ENCODE results near the gene ZNF883.
"Not testable (repeated sequence)": the region's sequence is repeated elsewhere in the genome, so short reads cannot be mapped to it uniquely, and the experiment has no call there.

The ZNF883 gene

DNA sequence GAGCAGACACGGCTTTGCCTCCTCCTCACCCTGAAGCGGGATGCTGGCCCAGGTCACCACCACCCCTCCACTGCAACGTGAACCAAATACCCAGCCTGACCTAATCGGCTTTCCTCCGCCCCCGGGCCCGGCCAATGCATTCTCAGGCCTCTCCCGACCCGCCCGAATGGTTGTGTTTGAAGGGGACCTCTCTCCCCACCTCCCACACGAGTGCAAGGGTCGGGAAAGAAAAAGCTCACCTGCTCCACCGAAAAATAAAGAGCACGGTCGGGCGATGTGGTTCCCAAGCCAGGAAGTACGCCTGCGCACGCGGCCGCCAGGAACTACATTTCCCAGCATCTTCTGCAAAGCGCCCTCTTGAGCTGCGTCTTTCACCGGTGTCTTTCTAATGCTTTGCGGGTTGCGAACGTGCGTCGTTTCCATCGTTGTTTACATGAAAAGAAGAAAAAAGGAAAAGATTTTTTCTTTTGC, at the start of gene ZNF883:
ZNF883 (minus strand) TSS at position 282 of the 471 bp plus-strand sequence.
- DNase-seq (ENCODE audit: extremely low spot score, insufficient read length, low read depth): no peak
- no peak for FAIRE-seq

DNA sequence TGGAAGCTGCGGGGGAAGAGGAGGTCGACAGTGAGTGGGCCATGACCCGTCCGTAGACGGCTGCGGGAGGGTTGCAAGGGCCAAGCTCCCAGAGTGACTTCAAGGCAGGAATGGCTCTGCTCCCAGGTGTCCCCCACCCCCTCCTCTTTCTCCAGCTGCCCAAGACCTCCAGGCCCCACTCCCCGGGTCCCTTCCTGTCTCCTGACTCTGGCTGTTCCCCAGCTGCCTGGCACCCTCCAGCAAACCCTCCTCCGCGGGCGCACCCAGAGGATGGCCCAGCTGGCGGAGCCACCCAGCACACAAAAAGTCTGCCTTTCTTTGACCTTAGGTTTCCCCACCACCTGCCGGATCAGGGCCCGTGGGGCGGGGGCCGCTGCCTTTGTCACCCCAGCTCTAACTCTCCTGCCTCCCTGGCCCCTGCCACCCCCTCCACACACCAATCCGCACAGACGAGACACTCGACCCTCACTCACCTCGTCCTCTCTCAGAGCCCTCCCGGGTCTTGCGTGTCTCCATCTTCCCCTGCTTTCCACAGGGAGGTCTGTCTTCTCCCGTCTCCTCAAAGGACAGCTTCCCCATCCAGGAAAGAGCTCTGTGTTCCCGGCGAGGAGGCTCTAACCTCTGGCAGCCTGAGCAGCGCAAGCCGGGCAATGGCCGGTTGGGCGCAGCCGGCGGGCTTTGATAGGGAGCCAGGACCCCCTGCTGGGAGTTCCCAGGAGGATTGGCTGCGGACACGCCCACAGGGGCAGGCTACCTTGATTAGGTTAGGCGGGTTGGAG, 49.3 kb upstream of the ZNF883 start:
- FAIRE-seq; DNase-seq (ENCODE audit: extremely low spot score, insufficient read length, low read depth): not testable (repeated sequence)

GRCh38 chr9:113059581-113060284, 47.7 kb upstream of the ZNF883 start:
- not testable (repeated sequence) for FAIRE-seq; DNase-seq (ENCODE audit: extremely low spot score, insufficient read length, low read depth)

- DNase-seq (ENCODE audit: extremely low spot score, insufficient read length, low read depth): no peak
- no peak for FAIRE-seq
Measured at GRCh38 chr9:113057193-113057592, 45.2 kb upstream of the ZNF883 start.

- no peak for FAIRE-seq
- DNase-seq (ENCODE audit: extremely low spot score, insufficient read length, low read depth): peak; percentile 35
Measured at GRCh38 chr9:113056191-113057106, 44.5 kb upstream of the ZNF883 start, which contains the start of gene ZFP37. ZFP37 (minus strand) TSS chr9:113056724; CDS start chr9:113056688, 36 bp downstream.

DNA sequence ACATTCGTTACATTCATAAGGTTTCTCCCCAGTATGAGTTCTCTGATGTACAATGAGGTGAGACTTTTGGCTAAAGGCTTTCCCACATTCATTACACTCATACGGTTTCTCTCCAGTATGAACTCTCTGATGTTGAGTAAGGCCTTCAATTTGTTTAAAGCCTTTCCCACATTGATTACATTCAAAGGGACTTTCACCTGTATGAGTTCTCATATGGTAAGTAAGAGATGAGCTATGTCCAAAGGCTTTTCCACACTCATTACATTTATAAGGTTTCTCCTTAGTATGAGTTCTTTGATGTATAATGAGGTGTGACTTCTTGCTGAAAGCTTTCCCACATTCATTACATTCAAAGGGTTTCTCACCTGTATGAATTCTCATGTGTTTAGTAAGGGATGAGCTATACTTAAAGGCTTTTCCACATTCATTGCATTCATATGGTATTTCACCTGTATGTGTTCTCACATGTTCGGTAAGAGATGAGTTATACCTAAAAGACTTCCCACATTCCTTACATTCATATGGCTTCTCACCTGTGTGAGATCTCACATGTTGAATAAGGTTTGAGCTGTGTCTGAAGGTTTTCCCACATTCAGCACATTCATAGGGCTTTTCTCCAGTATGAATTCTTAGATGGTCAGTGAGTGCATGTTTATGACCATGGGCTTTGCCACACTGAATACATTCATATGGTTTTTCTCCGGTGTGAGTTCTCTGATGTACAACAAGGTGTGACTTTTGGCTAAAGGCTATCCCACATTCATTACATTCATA, 31.1 kb upstream of the ZNF883 start:
- FAIRE-seq (no peak), DNase-seq (ENCODE audit: extremely low spot score, insufficient read length, low read depth) (no peak)

DNA sequence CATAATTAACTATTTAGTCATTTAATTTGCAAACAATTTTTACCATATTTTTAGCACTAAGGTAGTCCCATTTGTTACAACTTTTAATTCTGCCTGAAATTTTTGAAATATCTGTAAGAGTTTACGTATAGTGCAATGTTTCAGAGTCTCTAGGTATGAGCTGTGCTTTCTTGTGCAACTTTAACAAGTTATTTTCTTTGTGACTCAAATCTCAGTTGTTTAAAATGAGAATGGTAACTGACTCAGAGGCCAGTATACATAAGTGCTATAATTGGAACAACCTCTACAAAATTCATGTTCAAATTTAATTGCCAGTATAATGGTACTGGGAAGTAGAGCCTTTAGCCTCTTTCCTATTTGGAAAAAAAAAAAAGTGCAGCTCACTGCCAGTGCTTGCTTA, 14.2 kb upstream of the ZNF883 start:
- FAIRE-seq (no peak), DNase-seq (ENCODE audit: extremely low spot score, insufficient read length, low read depth) (no peak)

- DNase-seq (ENCODE audit: extremely low spot score, insufficient read length, low read depth): no peak
- no peak for FAIRE-seq
Measured at GRCh38 chr9:113018247-113018646, 6.3 kb upstream of the ZNF883 start.

- DNase-seq (ENCODE audit: extremely low spot score, insufficient read length, low read depth) (no peak), FAIRE-seq (no peak)
Measured at GRCh38 chr9:113012492-113012891, 500 bp upstream of the ZNF883 start.

GRCh38 chr9:113005777-113006176, 6.2 kb downstream of the ZNF883 start:
- FAIRE-seq: no peak
- DNase-seq (ENCODE audit: extremely low spot score, insufficient read length, low read depth): no peak

DNA sequence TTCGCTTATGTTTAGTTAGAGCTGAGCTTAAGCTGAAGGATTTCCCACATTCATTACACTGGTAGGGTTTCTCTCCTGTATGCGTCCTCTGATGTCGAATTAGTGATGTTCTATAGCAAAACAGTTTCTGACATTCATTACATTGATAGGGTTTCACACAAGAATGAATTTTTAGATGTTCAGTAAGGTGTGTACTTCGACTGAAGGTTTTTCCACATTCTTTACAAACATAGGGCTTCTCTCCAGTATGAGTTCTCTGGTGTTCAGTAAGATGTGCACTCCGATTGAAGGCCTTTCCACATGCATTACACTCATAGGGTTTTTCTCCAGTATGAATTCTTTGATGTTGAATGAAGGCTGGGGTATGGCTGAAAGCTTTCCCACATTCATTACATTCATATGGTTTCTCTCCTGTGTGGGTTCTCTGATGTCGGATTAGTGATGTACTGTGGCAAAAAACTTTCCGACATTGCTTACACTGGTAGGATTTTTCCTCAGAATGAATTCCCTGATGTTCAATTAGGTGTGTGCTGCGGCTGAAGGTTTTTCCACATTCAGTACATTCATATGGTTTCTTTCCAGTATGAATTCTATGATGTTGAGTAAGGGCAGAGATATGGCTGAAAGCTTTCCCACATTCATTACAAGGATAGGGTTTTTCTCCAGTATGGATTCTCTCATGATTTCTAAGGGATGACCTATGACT, 14.6 kb downstream of the ZNF883 start:
- DNase-seq (ENCODE audit: extremely low spot score, insufficient read length, low read depth): no peak
- no peak for FAIRE-seq

GRCh38 chr9:112971415-112971814, 40.6 kb downstream of the ZNF883 start:
- no peak for DNase-seq (ENCODE audit: extremely low spot score, insufficient read length, low read depth)
- FAIRE-seq: no peak

- DNase-seq (ENCODE audit: extremely low spot score, insufficient read length, low read depth): no peak
- FAIRE-seq: no peak
Measured at GRCh38 chr9:112970939-112971338, 41.1 kb downstream of the ZNF883 start.

- no peak for FAIRE-seq
- DNase-seq (ENCODE audit: extremely low spot score, insufficient read length, low read depth): no peak
Measured at GRCh38 chr9:112969730-112970129, 42.3 kb downstream of the ZNF883 start.

GRCh38 chr9:112955550-112955949, 56.4 kb downstream of the ZNF883 start:
- DNase-seq (ENCODE audit: extremely low spot score, insufficient read length, low read depth) (no peak), FAIRE-seq (no peak)

DNA sequence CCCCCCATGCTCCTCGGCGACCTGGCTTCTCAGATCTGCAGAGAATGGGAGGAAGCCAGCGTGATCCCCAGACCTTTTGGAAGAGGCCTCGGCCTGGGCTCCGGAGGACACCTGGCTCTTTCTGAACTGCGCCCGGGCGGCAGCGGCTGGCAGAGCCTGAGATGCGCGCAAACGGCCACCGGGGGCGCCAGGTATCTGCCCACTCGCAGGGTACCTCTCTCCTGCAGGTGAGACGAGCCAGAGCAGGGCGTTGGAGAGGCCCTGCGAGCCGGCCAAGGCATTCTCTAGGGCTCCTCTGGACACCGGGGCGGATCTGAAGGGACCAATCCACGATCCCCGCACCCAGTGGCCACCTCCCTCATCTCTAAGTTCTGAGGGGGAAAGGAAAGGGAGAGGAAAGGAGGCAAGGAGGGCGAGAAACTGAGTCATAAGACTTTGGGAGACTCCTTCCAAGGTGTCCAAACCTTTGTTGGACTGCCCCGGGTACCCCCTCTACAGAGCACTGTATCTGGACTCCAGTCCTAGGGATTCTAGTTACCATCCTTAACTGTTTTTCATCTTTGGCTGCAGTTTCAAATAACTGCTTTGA, 66.3 kb downstream of the ZNF883 start:
- DNase-seq (ENCODE audit: extremely low spot score, insufficient read length, low read depth): no peak
- no peak for FAIRE-seq

GRCh38 chr9:112939418-112939817, 72.6 kb downstream of the ZNF883 start:
- no peak for FAIRE-seq
- DNase-seq (ENCODE audit: extremely low spot score, insufficient read length, low read depth): no peak

- DNase-seq (ENCODE audit: extremely low spot score, insufficient read length, low read depth) (no peak), FAIRE-seq (no peak)
Measured at GRCh38 chr9:112933696-112934095, 78.3 kb downstream of the ZNF883 start.

All from GM18507 (cell line).